Measurements from ENCODE around the gene ZCCHC7. TPM values are rescaled to one million over a fixed set of nuclear protein-coding genes. Genes with fewer than 3 reads are reported as not detected.

Gene ZCCHC7
- total and polyA plus RNA-seq, 4 donors: 7.7 to 28.0 (median 12.6) TPM

GRCh38 chr9:37309136-37309535 is 188.8 kb downstream of the ZCCHC7 start:
- no peaks in the 10 kb centered on the region for H3K27me3 ChIP-seq (ENCODE audit: control insufficient read depth in 3 of 3, insufficient read depth in 3 of 3, low read length in 2 of 3)
- ATAC-seq (ENCODE audit: insufficient read depth, low FRiP score) (no peak), DNase-seq (no peak)
- no peak overlapping the region for H3K4me3 ChIP-seq
- peaks cover 0 to 5% (median 2%) of the 10 kb centered on the region in 4 donors for H3K36me3 ChIP-seq (ENCODE audit: control insufficient read depth in 4 of 4, insufficient read depth in 4 of 4, low read length in 4 of 4)
- H3K27ac ChIP-seq (ENCODE audit: low read depth in 1 of 2, low read length in 1 of 2): no peak overlapping the region
- TF ChIP-seq CTCF (IDR thresholded peaks at IDR 0.05; ENCODE audit: control extremely low read depth, extremely low read depth): no peak
- 95 to 97% methylated on average over 3 of the region's 3 CpGs for WGBS, 2 donors
- no peak overlapping the region for H3K9ac ChIP-seq (ENCODE audit: insufficient read depth in 1 of 2, low read length in 2 of 2)
- H3K4me1 ChIP-seq (ENCODE audit: control insufficient read depth in 5 of 5, insufficient read depth in 5 of 5, low read length in 5 of 5): no peaks in the 10 kb centered on the region
- no peaks in the 10 kb centered on the region for H3K9me3 ChIP-seq (ENCODE audit: control insufficient read depth in 4 of 4, insufficient read depth in 3 of 4, low read length in 3 of 4)

- Histone ChIP-seq H3K4me1 (ENCODE audit: control insufficient read depth in 5 of 5, insufficient read depth in 5 of 5, low read length in 5 of 5) (no peaks in the 10 kb centered on the region), H3K9ac (ENCODE audit: insufficient read depth in 1 of 2, low read length in 2 of 2) (no peak overlapping the region), H3K9me3 (ENCODE audit: control insufficient read depth in 4 of 4, insufficient read depth in 3 of 4, low read length in 3 of 4) (no peaks in the 10 kb centered on the region), H3K27me3 (ENCODE audit: control insufficient read depth in 3 of 3, insufficient read depth in 3 of 3, low read length in 2 of 3) (no peaks in the 10 kb centered on the region), H3K36me3 (ENCODE audit: control insufficient read depth in 4 of 4, insufficient read depth in 4 of 4, low read length in 4 of 4) (peaks cover 0 to 5% (median 4%) of the 10 kb centered on the region in 4 donors), H3K27ac (ENCODE audit: low read depth in 1 of 2, low read length in 1 of 2) (no peak overlapping the region), H3K4me3 (no peak overlapping the region)
- TF ChIP-seq CTCF (IDR thresholded peaks at IDR 0.05; ENCODE audit: control extremely low read depth, extremely low read depth): no peak
- 97% methylated on average over 3 of the region's 3 CpGs for WGBS, 2 donors
- DNase-seq: no peak
- ATAC-seq (ENCODE audit: insufficient read depth, low FRiP score): no peak
Observed at GRCh38 chr9:37311938-37312708, 191.7 kb downstream of the ZCCHC7 start.

- TF ChIP-seq CTCF (IDR thresholded peaks at IDR 0.05; ENCODE audit: control extremely low read depth, extremely low read depth): no peak
- H3K9me3 ChIP-seq (ENCODE audit: control insufficient read depth in 4 of 4, insufficient read depth in 3 of 4, low read length in 3 of 4): no peaks in the 10 kb centered on the region
- H3K27me3 ChIP-seq (ENCODE audit: control insufficient read depth in 3 of 3, insufficient read depth in 3 of 3, low read length in 2 of 3): no peaks in the 10 kb centered on the region
- ATAC-seq (ENCODE audit: insufficient read depth, low FRiP score) (no peak), DNase-seq (peak; percentile 59 to 76 (median 72))
- no peak overlapping the region for H3K27ac ChIP-seq (ENCODE audit: low read depth in 1 of 2, low read length in 1 of 2)
- no peak overlapping the region for H3K4me3 ChIP-seq
- H3K9ac ChIP-seq (ENCODE audit: insufficient read depth in 1 of 2, low read length in 2 of 2): no peak overlapping the region
- WGBS, 2 donors: 66 to 67% methylated on average over 7 of the region's 7 CpGs
- H3K36me3 ChIP-seq (ENCODE audit: control insufficient read depth in 4 of 4, insufficient read depth in 4 of 4, low read length in 4 of 4): no peaks in the 10 kb centered on the region
- peaks cover 0 to 16% (median 0%) of the 10 kb centered on the region in 5 donors for H3K4me1 ChIP-seq (ENCODE audit: control insufficient read depth in 5 of 5, insufficient read depth in 5 of 5, low read length in 5 of 5)
Observed at GRCh38 chr9:37324261-37324683, 203.9 kb downstream of the ZCCHC7 start.

Measured in lung (tissue), 12 donors.